Measurements from ENCODE around the gene WBP2. TPM values are rescaled to one million over a fixed set of nuclear protein-coding genes. Genes with fewer than 3 reads are reported as not detected.
A peak's percentile ranks its signal among the peaks of the same experiment; 100 is the strongest.

Gene WBP2
- total and polyA plus RNA-seq, 2 of the 13 experiments (the other 11 are each of a cell fraction or from before 2014, with no cell fraction given), result 29.2 to 29.5 TPM

- TF ChIP-seq ZBTB39 (CRISPR knock-in tag; IDR thresholded peaks at IDR 0.05) (peak; percentile 44; the same call in 1 of the 2 replicates), NCOA1 (CRISPR knock-in tag; IDR thresholded peaks at IDR 0.05) (0 out of 2 replicates have a peak, but pooled peaks have one; percentile 2), ZNF816 (CRISPR knock-in tag; IDR thresholded peaks at IDR 0.05; ENCODE audit: borderline replicate concordance) (peak; percentile 68; the same call in 1 of the 2 replicates), TAF1 (CRISPR knock-in tag; IDR thresholded peaks at IDR 0.05) (peak; percentile 2; the same call in 1 of the 2 replicates), E2F1 (CRISPR knock-in tag; IDR thresholded peaks at IDR 0.05) (no peak), ZNF124 (CRISPR knock-in tag; IDR thresholded peaks at IDR 0.05) (no peak), PHF21A (CRISPR knock-in tag; IDR thresholded peaks at IDR 0.05) (no peak; the same call in 1 of the 2 replicates), PPARG (CRISPR knock-in tag; conservative IDR thresholded peaks at IDR 0.05) (0 out of 2 replicates have a peak, but pooled peaks have one; percentile 16), KLF16 (CRISPR knock-in tag; IDR thresholded peaks at IDR 0.05) (peak in 1 of 2 experiments; percentile 63; a peak in 2 of 4 replicates), JARID2 (CRISPR knock-in tag; IDR thresholded peaks at IDR 0.05; ENCODE audit: insufficient replicate concordance) (peak; percentile 24), PCBP1 (IDR thresholded peaks at IDR 0.05; ENCODE audit: borderline replicate concordance, low read depth, low read length) (0 out of 2 replicates have a peak, but pooled peaks have one; percentile 76), DDIT3 (CRISPR knock-in tag; IDR thresholded peaks at IDR 0.05) (peak; percentile 12; the same call in 1 of the 2 replicates), ZNF496 (CRISPR knock-in tag; IDR thresholded peaks at IDR 0.05; ENCODE audit: insufficient replicate concordance) (no peak), EEA1 (CRISPR knock-in tag; IDR thresholded peaks at IDR 0.05; ENCODE audit: borderline replicate concordance) (peak; percentile 29), GLI4 (CRISPR knock-in tag; IDR thresholded peaks at IDR 0.05; ENCODE audit: borderline replicate concordance) (peak; percentile 39; the same call in 1 of the 2 replicates), TRIM24 (CRISPR knock-in tag; IDR thresholded peaks at IDR 0.05) (no peak), ZBTB7A (CRISPR knock-in tag; IDR thresholded peaks at IDR 0.05) (no peak), ZNF18 (CRISPR knock-in tag; IDR thresholded peaks at IDR 0.05; ENCODE audit: insufficient replicate concordance) (peak; percentile 86)
- TF ChIP-seq, protein P1, sequence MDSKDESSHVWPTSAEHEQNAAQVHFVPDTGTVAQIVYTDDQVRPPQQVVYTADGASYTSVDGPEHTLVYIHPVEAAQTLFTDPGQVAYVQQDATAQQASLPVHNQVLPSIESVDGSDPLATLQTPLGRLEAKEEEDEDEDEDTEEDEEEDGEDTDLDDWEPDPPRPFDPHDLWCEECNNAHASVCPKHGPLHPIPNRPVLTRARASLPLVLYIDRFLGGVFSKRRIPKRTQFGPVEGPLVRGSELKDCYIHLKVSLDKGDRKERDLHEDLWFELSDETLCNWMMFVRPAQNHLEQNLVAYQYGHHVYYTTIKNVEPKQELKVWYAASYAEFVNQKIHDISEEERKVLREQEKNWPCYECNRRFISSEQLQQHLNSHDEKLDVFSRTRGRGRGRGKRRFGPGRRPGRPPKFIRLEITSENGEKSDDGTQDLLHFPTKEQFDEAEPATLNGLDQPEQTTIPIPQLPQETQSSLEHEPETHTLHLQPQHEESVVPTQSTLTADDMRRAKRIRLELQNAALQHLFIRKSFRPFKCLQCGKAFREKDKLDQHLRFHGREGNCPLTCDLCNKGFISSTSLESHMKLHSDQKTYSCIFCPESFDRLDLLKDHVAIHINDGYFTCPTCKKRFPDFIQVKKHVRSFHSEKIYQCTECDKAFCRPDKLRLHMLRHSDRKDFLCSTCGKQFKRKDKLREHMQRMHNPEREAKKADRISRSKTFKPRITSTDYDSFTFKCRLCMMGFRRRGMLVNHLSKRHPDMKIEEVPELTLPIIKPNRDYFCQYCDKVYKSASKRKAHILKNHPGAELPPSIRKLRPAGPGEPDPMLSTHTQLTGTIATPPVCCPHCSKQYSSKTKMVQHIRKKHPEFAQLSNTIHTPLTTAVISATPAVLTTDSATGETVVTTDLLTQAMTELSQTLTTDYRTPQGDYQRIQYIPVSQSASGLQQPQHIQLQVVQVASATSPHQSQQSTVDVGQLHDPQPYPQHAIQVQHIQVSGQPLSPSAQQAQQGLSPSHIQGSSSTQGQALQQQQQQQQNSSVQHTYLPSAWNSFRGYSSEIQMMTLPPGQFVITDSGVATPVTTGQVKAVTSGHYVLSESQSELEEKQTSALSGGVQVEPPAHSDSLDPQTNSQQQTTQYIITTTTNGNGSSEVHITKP (CRISPR knock-in tag; IDR thresholded peaks at IDR 0.05; ENCODE audit: low read depth), result no peak
These were observed 22.0 kb upstream of the WBP2 start (continued) for GRCh38 chr17:75876938-75877751.

Data from HepG2 (cell line).